ENCODE data around the gene MAT2A.

- TF ChIP-seq CTCF (IDR thresholded peaks at IDR 0.05 in 8 of 11, conservative IDR thresholded peaks at IDR 0.05 in 3 of 11) (no peak), POLR2A (IDR thresholded peaks at IDR 0.05) (no peak)
Observed at GRCh38 chr2:85579266-85579935, 40.4 kb downstream of the MAT2A start.
